ENCODE data around the gene CHN1. TPM values are rescaled to one million over a fixed set of nuclear protein-coding genes. Genes with fewer than 3 reads are reported as not detected.

The CHN1 gene
- total RNA-seq, 2 donors from 2014 or later: 6.7 to 9.4 TPM

DNA sequence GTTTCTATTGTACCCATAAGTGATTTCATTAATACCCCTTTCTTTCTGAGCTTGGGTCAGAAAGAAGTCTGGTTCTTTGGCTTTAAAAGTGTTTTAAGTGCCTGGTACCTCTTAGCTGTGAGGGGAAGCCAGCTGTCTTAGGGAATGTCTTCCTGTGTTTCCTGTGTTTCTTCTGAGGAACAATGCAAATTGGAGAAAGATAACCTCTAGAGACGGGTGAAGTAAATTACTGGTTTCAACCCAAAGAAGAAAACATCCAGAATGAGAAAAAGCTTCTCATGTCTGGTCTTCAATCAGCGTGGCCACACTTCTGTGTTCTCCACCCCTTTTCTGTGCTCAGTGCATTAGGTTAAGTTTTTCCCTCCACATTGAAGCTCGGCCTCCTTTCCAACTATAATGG lies 10.2 kb upstream of the CHN1 start:
- no peak for DNase-seq
- peak in 1 of 2 donors; percentile 29 for ATAC-seq
- intact Hi-C loops (cut with DNase I): no loop called here

DNA sequence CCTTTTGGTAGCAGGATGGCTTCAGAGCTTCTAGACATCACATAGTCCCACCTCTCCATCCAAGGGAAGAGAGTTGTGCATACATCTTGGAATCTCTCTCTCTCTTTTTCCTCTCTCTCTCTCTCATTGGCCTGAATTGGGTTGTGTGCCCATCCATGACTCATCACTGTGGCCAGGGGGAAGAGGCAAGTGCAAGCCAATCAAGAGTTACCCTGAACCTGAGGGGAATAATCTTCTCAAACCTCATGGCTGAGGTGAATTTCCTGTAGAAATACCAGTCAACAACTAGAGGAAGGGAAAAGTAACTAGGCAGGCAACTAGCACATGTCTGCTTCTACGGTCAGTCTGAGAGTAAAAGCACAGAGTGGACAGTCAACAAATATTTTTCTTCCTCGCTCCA lies 7.3 kb upstream of the CHN1 start:
- intact Hi-C loops (cut with DNase I): no loop called here
- no peak for ATAC-seq
- no peak for DNase-seq

DNA sequence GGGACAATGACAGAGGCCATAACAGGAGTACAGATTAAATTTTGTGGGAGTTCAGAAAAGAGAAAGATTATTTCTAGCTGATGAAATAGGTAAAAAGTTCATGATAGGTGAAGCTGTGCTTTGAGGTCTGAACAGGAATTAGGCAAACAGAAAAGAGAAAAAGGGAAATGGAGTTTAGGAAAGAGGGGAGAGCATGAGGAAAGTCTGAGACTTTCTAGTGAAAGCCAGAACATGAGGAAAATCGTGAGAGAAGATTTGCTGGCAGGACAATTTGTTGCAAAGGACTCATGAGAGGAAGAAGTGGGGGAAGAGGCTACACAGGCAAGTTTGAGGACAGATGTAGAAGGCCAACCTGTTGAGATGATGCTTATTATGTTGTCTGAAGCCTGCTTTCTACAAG lies 6.3 kb upstream of the CHN1 start:
- no peak for DNase-seq
- intact Hi-C loops (cut with DNase I): no loop called here

DNA sequence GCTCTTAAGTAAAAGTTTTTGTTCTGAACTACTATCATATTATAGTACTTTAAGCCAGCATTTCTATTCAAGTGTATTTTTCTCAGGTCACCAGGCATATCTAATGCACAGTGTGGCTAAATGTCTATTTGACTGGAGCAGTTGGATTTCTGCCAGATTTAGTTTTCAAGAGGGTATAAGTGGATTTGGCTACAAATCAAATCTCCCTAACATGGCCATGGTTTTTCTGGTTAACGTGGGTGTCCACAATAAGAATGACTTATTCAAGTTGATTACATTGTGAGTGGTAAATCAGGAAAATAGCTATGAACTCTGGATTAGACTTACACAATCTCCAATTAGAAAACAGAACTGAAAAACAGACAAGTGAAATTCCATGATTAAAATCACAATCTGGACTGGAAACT lies 5.7 kb upstream of the CHN1 start:
- intact Hi-C loops (cut with DNase I): no loop called here
- ATAC-seq (no peak), DNase-seq (no peak)

More for the DNA sequence above, 6.3 kb upstream of the CHN1 start:
- no peak for ATAC-seq

DNA sequence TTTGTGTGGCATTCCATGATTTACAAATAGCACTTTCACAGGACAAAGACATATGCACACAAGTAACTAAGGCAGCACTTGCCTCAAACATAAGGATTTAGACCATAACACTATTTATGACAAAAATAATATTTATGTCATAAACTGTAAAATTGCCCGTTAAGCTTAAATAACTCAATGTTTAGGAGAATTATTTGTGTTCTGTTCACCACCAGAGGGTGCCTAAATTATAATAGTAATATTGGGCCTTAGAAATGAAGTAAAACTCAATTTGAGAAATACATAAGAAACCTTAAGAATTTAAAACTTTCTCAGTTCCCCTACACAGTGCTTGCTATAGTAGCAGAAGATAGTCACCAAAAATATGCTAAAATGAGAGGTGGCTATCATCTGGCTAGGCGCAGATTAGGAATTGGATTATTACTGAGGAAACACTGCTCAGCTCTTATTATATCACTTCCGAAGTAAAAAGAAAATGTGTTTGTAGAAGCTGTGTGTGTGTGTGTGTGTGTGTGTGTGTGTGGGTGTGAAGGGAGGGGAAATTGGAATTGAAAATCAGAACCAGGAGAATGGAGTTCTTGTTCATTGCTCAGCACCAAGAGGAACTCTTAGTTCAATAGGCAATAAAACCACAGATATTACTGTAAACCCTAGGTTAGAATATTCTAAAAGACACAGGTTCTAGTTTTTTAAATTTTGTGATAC lies 4.9 kb upstream of the CHN1 start:
- ATAC-seq: no peak
- DNase-seq: no peak
- intact Hi-C loops (cut with DNase I): no loop called here

DNA sequence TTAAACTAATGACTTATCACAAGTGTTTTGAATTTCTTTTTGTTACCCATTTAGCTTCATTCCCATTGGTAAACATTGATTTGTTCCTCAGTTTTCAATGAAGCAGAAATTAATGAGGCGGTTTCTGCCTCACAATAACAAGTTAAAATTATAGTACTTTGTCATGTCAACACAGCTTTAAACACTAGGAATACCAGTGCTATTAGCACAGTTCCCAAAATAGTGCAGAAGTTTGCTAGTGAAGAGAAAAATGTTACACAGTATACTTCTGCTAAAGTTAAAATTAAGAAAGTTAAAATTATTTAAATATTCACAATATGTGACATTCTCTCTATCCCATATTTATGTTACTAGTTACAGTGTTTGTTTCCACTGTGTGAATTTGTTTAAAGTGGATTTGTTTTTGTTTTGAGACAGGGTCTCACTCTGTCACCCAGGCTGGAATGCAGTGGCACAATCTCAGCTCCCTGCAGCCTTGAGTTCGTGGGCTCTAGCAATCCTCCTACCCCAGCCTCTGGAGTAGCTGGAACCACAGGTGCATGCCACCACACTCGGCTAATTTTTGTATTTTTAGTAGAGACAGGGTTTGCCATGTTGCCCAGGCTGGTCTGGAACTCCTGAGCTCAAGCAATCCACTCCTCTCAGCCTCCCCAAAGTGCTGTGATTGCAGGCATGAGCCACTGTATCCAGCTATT lies 3.8 kb upstream of the CHN1 start:
- intact Hi-C loops (cut with DNase I): no loop called here
- DNase-seq (no peak), ATAC-seq (no peak)

DNA sequence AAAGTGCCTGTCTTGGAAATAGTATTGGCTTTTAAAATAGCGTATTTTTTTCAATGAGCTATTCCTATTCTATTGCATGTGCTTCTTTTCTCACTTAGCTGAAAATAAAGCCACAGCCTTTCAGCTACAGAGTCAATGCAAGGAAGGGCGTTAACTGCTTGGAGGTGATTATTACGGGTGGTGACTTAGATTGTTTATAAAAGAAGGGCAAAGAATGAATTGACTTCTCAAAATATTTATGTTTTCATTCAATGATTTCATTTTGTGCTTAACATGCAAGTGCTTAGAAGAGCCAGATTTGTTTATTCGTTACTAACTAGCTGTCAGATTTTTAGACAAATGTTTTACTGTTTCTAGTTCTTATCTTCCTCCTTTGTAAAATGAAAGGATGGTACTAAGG lies 2.8 kb upstream of the CHN1 start:
- DNase-seq (no peak), ATAC-seq (no peak)
- intact Hi-C loops (cut with DNase I): no loop called here

DNA sequence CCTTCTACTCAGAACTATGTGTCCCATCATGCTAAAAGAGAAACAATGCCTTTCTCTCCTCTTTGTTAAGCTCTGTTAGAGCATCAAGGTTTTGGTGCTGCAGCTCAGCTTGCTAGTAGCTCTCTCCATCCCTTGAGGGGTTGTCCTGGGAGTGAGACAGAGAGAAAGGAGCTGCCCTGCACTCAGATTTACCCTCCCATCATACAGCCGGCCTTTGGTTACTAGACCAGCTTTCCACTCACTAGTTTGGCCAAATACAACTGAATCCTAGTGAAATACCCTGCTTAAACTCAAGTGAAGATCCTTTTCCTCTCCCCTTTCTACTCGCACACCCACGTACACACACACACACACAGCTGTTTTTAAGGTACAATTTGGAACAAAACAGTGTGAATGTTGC lies 2.3 kb upstream of the CHN1 start:
- no peak for DNase-seq
- ATAC-seq: no peak
- intact Hi-C loops (cut with DNase I): no loop called here

DNA sequence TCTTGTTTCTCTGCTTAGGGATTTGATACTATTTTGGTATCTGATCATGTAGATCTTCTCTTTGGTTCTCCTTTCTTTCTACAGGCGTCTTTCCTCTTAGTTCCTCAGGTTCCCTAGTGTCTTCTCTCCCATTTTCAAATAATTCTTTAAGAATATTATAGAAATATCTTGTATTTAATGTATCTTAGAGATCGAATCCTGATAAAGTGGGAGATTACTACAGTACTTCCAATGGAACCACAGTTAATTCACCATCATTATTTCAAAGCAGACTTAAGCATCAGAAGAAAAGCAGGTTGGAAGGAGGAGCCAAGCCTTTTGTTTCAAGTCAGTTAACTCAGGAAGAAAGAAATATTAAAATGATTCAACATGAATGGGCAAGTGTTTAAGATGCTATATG lies 1.1 kb upstream of the CHN1 start:
- ATAC-seq: no peak
- intact Hi-C loops (cut with DNase I): no loop called here
- DNase-seq: no peak

DNA sequence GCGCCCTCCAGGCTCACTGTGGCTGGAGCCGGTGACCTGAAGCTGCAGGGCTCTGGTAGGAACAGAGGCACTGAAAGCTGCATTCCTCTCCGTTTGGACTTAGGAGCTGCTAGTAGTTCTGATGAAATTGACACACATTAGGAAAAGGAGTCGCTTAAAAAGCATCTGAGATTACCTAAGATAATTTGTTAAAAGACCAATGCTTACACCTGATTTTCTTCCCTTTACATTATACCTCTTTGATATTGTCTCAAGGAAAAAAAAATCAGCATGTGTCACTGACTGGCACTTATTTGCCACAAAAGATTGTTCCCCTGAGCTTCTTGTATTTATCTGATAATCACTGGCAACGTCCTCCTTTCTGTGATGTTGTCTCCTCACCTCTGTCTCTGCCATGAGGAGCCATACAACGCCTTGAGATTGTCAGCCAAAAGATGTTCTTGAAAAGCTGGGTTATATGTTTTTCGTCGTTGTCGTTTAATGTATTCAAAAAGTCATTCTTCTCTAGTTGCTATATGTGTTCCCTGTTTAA lies 618 bp upstream of the CHN1 start:
- intact Hi-C loops (cut with DNase I): no loop called here
- DNase-seq (no peak), ATAC-seq (peak in 1 of 2 donors; percentile 36)

DNA sequence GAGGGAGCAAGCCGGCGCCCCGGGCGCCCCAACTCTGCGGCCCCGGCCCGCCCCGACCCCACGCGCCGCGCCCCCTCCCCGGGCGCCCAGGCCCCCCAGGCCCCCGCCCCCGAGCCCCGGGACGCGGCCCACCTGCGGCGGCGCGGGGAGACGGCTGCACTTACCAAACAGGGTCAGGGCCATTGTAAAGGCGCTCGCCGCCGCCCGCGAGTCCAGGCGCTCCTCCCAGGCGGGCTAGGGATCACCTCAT lies 526 bp downstream of the CHN1 start:
- DNase-seq (peak; percentile 44), ATAC-seq (peak; percentile 49 to 62)
- intact Hi-C loops (cut with DNase I): no loop called here

DNA sequence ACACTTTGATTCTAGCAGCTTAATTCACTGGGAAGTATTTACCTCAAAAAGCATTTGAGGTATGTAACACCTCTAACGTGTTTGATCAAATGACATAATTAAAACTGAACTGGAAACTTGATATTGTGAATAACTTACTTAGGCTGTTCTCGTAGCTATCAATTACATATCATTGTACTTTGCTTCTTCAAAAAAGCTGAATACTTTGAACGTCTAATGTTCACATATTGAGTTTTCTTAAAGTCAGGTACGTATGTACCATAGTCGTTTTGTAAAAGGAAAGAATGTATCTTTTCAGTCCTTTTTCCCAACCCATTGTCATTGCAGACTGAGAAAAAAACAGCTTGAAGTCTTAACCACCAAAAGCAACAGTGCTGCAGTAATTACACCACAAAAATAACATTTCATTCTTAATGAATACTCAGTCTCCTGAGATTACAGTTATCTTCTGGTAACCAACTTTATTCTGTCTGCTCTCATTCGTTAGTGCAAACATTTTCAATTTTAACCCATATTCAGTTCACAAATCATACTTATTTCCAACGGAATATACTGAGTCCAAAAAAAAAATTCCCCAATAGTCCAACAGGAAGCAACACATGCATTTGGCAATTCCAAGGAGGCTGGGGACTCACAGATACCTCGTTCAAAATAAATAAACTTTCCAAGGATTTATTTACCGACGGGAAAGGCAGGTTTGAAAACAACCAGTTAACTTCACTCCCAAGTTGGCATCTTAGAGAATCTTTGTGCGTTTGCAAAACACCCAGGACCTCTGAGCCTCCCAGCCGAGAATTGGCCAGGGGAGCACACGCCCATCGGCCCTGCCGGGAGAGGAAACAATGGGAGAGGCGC lies 1.1 kb downstream of the CHN1 start:
- DNase-seq (peak; percentile 28), ATAC-seq (peak in 1 of 2 donors; percentile 20)
- intact Hi-C loops (cut with DNase I): no loop called here

DNA sequence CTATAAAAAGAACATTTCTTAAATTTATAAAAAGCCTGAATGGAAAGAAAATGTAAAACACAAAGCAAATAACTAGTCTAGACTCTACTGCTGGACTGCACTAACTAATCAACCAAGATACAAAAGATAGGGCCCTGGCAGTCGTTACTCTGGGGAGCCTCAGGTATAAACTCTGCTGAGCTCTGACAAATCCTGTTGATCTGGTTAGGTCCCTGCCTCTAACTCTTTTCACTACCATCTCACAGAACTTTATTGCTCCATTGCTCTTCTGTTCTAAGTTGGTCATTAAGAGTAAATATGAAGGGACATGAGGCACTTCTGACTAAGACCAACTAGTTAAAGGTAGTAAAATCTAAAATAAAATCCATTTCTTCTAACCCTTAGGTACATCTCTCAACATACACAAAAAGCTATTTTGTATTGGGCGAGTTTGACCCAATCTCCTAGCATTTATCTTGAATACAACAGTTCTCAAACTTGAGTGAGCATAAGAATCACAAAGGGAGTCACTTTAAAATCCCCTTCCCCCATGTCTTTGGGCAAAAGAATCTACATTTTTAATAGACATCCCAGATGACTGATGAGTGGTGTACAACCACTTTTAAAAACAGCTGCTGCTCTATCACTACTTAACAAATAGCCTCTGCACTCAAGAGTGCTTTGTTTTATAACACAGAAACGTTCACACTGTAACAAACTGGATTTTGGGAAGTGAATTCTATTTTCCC lies 2.5 kb downstream of the CHN1 start:
- intact Hi-C loops (cut with DNase I): no loop called here
- ATAC-seq: no peak
- DNase-seq: no peak

DNA sequence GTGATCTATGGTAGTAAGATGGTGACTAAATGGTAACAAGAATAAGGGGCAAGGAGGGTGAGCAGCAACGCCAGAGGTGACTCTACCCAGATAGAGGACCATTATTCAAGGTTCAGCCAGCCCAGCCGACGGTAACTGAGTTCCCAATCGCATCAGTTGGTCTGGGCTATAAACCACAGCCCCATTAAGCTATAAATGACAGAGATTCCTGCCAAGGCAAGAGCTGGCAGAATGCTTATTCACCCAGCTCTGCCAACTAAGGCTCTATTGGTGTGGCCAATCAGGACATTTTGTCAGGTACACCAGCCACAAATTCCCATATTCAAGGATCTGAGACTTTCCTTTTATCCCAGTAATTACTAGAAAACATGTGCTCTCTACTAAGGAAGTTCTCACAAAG lies 3.6 kb downstream of the CHN1 start:
- no peak for DNase-seq
- intact Hi-C loops (cut with DNase I): no loop called here
- no peak for ATAC-seq

DNA sequence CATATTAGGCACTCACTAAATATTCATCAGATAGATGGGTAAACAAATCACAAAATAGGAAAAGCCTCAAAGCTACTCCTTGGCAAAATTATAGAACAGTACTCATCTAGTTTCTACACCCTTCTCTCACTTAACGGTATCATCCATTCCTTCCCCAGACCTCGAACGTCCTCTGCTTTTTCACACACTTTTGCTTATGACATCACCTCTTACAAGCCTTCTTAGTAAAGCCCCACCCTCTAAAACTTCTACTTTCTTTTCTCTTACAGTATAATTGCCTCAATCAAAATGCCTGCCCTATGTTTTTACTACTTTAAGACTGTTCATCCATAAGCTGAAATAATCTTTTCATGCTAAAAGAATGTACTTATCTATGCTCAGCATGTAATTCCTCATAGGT lies 8.1 kb downstream of the CHN1 start:
- ATAC-seq: no peak
- intact Hi-C loops (cut with DNase I): no loop called here
- no peak for DNase-seq

DNA sequence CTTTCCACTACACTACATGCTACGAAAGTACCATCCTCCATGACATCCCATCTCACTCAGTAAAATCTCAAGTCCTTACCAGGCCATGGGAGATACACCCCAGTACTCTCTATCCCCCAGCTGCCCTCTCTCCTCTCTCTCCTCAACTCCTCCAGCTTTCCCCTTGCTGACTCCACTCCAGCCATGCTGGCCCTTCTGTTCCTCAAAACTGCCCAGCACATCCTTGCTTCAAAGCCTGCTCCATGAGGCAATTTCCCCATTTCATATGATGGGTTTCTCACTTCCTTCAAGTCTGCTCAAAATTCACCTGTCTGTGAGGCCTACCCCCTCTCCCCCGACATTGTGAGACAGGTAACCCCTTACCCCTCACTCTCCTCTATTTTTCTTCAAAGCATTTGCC lies 8.6 kb downstream of the CHN1 start:
- intact Hi-C loops (cut with DNase I): no loop called here
- no peak for ATAC-seq
- DNase-seq: no peak

DNA sequence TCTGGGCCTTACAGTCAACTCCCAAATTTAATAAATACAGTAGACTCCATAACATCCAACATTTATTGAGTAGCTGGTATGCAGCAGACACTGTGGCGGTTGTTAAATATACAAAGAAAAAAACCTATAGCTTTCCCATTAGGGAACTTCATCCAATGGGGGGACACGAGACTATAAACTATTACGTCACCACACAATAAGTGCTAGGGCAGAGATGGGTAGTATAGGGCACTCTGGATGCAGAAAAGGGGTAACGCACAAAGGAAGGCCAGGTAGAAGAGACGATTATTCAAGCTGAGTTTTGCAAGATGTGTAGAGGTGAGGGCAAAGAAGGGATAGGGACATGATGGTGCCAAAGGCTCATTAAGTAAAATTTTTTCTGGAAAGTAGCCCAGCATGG lies 10.8 kb downstream of the CHN1 start:
- DNase-seq (no peak), ATAC-seq (no peak)
- intact Hi-C loops (cut with DNase I): no loop called here

DNA sequence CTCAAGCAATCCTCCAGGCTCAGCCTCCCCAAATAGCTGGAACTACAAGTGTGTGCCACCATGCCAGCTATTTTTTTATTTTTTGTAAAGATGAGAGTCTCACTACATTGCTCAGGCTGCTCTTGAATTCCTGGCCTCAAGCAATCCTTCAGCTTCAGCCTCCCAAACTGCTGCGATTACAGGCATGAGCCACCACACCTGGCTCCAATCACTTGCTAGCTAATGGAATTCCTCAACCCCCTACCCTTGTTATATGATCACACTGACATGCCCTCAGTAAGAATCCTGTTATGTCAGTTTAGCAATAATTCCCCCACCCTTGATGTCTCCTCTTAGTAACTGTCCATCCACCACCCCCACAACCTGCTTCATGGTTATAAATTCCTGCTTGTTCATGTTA lies 12.3 kb downstream of the CHN1 start:
- intact Hi-C loops (cut with DNase I): no loop called here
- DNase-seq: no peak
- no peak for ATAC-seq

DNA sequence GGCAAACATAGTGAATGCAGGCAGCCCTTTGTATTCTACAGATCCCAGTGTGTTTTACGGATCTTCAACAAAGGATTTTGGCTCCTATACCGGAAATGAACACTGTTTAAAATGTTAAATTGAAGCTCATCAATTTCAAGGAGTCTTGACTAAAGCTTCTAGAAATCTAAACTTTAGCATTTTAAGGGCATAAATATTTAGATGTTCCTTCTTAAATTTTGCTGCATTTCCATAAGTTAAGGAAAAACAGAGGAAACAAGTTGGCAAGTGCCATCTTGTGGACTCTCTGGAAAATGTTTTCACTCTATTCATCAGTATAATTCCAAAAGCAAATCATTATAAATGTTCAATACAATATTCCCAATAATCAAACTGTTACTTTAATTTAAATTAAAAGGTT lies 19.6 kb downstream of the CHN1 start:
- intact Hi-C loops (cut with DNase I): loop anchor here (2.0 to 5.0 kb wide), 2 partner anchors 213 to 215 kb away; no protein-coding TSS in a partner anchor
- ATAC-seq: no peak

DNA sequence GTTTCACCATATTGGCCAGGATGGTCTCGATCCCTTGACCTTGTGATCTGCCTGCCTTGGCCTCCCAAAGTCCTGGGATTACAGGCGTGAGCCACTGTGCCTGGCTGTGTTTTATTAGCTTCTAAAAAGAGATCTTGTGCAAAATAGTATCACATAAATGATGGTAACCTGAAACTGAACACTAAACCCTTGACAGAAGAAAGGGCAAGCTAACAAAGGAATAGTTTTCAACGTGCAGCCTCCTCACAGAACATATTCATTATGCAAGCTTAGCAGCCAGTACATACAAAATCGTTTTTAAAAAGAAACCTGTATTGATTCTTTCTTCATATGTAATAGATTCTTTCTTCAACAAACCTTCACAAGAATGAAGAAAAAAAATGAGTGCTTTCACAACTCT lies 20.6 kb downstream of the CHN1 start:
- ATAC-seq (no peak), DNase-seq (no peak)
- intact Hi-C loops (cut with DNase I): loop anchor here in 1 of 2 donors (2.0 kb wide), 1 partner anchor 214 kb away; no protein-coding TSS in a partner anchor

More for the DNA sequence above, 19.6 kb downstream of the CHN1 start:
- no peak for DNase-seq

Data from left cardiac atrium (tissue), 4 donors.